AG10803 (cell line): Measurements from ENCODE around the gene CRHR2.
"Not testable (repeated sequence)": the region's sequence is repeated elsewhere in the genome, so short reads cannot be mapped to it uniquely, and the experiment has no call there.

Experiments used
- DNase-seq: peaks from one replicate; pipeline ENCODE4 v3.0.0; 2010; ENCODE audit warnings: low read depth
- H3K4me3 ChIP-seq: 2 replicates; pipeline ENCODE4 v1.5.1; 2011; ENCODE audit warnings: mild to moderate bottlenecking, low read length, control low read depth
- CTCF ChIP-seq: conservative IDR thresholded peaks from 2 replicates; pipeline ENCODE4 v1.5.1; 2011; ENCODE audit warnings: mild to moderate bottlenecking, low read length, control low read depth, inconsistent platforms

CRHR2 gene

DNA sequence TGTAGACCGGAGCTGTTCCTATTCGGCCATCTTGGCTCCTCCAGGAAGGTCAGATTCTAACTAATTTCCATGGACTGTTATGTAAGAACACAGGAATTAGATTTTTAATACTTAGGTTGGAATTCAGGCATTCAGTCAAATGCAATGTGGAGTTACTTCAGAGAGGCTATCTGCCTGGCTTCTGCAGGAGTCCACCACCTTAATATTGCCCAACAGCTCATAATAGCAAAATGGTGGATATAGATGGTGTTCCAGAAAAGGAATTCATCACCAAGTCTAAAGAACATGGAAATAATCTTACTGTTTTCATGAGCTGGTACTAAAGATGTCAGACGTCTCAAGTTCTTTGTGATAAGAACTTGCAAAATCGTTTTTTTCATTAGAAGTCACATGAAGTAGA, 39.5 kb downstream of the CRHR2 start:
- TF ChIP-seq CTCF, result no peak
- no peak overlapping the region for H3K4me3 ChIP-seq

DNA sequence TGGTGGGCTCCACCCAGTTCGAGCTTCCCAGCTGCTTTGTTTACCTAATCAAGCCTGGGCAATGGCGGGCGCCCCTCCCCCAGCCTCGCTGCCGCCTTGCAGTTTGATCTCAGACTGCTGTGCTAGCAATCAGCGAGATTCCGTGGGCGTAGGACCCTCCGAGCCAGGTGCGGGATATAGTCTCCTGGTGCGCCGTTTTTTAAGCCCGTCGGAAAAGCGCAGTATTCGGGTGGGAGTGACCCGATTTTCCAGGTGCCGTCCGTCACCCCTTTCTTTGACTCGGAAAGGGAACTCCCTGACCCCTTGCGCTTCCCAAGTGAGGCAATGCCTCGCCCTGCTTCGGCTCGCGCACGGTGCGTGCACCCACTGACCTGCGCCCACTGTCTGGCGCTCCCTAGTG, 39.9 kb downstream of the CRHR2 start:
- not testable (repeated sequence) for H3K4me3 ChIP-seq, DNase-seq

More for the DNA sequence above, 39.5 kb downstream of the CRHR2 start:
- DNase-seq, result no peak

GRCh38 chr7:30635798-30636197, 46.5 kb downstream of the CRHR2 start:
- no peak for DNase-seq
- no peak overlapping the region for H3K4me3 ChIP-seq
- no peak for TF ChIP-seq CTCF

- no peak overlapping the region for H3K4me3 ChIP-seq
- no peak for TF ChIP-seq CTCF
- no peak for DNase-seq
These were observed 47.5 kb downstream of the CRHR2 start for GRCh38 chr7:30634634-30635201.

- no peak overlapping the region for H3K4me3 ChIP-seq
- no peak for DNase-seq
- no peak for TF ChIP-seq CTCF
These were observed 48.0 kb downstream of the CRHR2 start for GRCh38 chr7:30634193-30634626.

DNA sequence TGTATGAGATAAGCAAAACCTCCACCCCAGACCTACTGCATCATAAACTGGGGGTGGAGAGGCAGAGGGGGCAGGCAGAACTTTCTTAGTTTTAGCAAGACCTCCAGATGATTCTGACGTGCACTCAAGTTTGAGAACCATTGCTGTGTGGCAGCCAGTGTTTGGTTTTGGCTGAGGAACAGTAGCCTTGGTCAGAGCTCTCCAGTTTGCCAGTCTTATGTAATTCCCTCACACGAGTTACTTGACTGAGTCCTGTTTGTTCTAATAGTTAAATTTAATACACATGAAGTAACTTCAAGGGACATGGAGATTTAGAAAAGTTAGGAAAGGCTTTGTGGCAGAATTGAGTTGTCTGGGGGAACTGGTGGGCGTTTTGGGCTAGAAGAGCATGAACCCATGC, 49.0 kb downstream of the CRHR2 start:
- H3K4me3 ChIP-seq, result no peak overlapping the region
- peak; percentile 11 for DNase-seq
- no peak for TF ChIP-seq CTCF

DNA sequence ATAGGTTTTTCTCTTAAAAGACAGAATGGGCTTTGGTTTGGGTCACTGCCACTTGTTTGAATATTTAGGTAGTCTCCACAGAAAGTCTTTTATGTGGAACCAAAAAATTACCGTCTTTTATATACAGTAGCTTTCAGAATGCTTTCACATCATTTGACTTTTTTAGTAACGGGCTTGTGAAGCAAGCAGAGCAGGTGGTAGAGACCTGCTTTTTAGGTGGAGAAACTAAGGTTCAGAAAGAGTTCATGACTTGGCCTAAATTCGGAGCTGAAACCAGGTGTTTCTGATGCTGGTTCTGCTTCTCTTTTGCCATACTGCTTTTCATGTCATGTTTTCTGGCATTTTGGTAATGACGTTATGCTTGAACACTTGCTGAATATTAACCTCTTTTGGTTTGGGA, 51.3 kb downstream of the CRHR2 start:
- DNase-seq, result no peak
- H3K4me3 ChIP-seq, result no peak overlapping the region
- TF ChIP-seq CTCF, result no peak

DNA sequence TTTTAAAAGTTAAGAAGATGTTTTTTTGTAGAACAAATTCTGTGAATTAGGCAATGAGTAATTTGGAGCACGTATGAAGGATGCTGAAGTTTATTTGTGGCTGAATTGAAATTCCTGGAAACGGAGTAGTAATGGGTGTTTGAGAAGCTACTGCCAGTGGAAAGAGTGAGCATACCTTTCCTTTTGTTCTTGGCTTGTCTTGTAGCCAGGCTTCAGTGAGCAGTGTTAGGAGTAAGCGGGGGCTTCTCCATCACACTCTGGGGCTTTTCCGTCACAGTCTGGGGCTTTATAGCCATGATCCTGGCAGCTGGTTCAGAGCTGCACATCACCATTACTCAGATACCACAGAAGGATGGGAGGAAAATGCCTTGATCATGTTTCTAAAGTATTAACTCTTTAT, 55.2 kb downstream of the CRHR2 start:
- DNase-seq, result no peak
- H3K4me3 ChIP-seq, result no peak overlapping the region
- no peak for TF ChIP-seq CTCF
